Measurements from ENCODE around the gene EFR3B.
"Not testable (repeated sequence)": the region's sequence is repeated elsewhere in the genome, so short reads cannot be mapped to it uniquely, and the experiment has no call there.

Gene EFR3B

DNA sequence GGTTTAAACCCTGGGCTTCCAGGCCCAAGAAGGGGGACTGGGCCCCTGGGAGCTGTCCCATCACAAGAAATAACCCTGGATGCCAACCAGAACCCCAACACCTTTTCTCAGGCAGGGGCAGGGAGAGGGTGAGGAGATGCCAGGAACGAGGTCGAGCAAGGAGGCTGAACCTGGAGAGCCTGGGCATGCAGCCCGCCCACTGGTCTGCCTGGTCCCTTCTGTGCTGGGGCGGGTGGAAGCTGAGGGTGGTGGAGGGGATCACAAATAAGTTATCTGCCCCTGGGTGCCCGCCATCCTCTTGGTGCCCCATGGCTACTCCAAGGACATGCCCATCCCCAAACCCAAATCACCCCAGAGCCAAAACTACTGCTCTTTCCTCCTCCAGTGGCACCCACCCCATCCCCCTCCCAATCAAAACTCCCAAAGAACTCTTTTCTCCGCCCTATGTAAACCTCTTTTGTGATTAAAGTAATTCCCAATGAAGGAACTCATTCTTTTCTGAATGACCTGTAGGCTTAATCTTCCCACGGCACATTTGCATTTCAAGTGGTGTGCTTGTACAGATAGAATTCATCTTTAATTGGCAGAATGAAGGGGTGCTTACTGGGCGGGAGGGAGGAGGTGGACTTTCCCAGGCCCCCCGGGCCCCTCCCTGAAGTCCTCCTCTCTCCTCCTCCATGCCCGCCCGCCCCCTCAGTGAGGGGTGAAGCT is 47.9 kb downstream of the EFR3B start:
- H3K27ac ChIP-seq, result no peak overlapping the region
- no peak for TF ChIP-seq ZFX (IDR thresholded peaks at IDR 0.05; ENCODE audit: borderline replicate concordance)
- TF ChIP-seq, protein P1, sequence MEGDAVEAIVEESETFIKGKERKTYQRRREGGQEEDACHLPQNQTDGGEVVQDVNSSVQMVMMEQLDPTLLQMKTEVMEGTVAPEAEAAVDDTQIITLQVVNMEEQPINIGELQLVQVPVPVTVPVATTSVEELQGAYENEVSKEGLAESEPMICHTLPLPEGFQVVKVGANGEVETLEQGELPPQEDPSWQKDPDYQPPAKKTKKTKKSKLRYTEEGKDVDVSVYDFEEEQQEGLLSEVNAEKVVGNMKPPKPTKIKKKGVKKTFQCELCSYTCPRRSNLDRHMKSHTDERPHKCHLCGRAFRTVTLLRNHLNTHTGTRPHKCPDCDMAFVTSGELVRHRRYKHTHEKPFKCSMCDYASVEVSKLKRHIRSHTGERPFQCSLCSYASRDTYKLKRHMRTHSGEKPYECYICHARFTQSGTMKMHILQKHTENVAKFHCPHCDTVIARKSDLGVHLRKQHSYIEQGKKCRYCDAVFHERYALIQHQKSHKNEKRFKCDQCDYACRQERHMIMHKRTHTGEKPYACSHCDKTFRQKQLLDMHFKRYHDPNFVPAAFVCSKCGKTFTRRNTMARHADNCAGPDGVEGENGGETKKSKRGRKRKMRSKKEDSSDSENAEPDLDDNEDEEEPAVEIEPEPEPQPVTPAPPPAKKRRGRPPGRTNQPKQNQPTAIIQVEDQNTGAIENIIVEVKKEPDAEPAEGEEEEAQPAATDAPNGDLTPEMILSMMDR (IDR thresholded peaks at IDR 0.05), result no peak

DNA sequence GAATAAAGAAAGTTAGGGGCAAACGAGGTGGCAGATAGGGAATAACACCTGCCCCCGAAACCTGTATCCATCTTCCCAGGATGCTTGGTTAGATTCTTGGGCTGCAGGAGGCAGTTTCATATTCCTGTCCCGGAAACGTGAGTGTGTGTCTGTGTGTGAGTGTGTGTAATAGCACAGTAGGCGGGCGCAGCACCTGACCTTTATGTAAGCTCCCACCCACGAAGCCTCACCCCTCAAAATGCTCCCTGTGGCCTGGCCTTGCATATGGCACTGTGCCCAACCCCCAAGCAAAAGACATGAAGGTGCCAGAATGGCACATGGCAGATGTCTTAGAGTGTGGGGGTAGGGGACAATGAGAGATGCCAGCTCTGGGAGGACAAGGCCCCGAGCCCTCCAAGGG is 48.9 kb downstream of the EFR3B start:
- no peak overlapping the region for H3K27ac ChIP-seq
- TF ChIP-seq, protein P1 (IDR thresholded peaks at IDR 0.05), result no peak
- no peak for TF ChIP-seq ZFX (IDR thresholded peaks at IDR 0.05; ENCODE audit: borderline replicate concordance)

DNA sequence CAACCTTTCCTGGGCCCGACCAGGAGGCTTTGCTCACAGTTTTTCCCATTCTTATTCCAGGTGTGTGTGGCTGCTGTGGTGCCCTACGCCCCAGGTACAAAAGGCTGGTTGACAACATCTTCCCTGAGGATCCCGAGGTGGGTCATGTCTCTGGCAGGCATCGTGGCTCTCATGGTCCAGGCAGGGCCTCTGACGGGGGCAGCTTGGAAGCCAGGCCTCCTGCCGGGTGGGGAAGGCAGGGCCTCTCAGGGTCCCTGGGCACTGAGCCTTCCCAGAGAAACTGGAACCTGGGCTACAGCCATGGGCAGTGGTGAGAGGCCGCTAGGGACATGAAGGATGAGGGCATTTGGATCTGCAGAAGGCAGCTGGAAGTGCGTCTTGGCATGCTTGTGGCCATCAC is 49.4 kb downstream of the EFR3B start:
- no peak overlapping the region for H3K27ac ChIP-seq

DNA sequence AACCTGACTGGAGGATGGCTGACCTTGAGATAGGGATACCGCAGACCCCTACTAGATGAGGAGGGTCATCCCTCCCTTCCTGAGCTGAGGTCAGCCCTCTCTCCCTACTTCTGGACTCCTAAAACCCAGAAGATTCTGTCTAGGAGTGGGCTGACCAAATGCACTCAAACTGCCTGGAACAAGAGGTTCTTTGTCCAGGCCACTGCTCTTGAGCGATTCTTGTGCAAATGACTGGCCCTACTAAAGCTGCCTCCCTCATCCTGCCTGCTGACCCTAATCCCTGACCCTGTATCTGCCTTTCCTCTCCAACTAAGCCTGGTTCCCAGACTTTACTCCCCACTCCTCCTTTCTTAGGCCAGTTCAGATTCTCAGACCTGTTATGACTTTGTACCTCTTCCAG is 56.2 kb downstream of the EFR3B start:
- TF ChIP-seq ZFX (IDR thresholded peaks at IDR 0.05; ENCODE audit: borderline replicate concordance), result no peak
- TF ChIP-seq, protein P1 (IDR thresholded peaks at IDR 0.05), result no peak
- H3K27ac ChIP-seq, result no peak overlapping the region

More for the DNA sequence above, 49.4 kb downstream of the EFR3B start:
- TF ChIP-seq, protein P1 (IDR thresholded peaks at IDR 0.05), result no peak

DNA sequence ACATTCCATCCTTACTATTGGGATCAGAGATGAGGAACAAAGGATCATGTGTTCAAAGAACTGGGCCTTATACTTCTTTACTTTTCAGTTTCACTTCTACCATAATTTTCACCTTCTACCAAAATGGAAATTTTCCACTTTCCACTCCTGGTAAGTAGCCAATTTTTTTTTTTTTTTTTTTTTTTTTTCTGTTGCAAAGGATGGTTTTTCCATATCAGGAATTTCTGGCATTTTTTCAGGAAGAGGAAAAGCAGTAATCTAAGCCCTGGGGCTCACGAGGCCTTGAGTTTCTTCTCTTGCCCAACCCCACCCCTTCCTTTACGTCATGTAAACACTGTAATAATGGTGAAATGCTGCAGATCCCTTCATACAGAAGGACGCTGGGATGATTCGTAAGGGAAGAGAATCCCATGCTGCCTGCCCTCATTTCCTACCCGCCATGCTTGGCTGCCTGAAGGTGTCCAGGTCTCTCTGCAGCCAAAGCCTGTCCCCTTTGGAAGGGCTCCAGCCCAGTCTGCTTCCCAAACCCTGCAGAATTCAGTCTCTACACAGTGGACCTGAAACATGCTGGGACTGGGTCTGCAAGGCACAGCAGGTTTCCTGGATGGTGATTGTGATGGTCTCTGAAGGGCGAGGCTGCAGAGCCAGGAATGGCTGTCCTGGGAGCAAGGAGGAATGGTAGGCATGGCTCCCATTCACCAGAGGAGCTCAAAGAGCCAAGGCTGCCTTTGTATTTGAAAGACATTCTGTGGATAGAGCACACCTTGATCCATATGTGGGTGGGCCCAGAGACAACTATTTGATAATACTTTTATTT is 57.0 kb downstream of the EFR3B start:
- TF ChIP-seq, protein P1 (IDR thresholded peaks at IDR 0.05), result no peak
- TF ChIP-seq ZFX (IDR thresholded peaks at IDR 0.05; ENCODE audit: borderline replicate concordance), result no peak

GRCh38 chr2:25102352-25102751 is 60.5 kb downstream of the EFR3B start:
- not testable (repeated sequence) for H3K27ac ChIP-seq

More for the DNA sequence above, 57.0 kb downstream of the EFR3B start:
- no peak overlapping the region for H3K27ac ChIP-seq

- H3K27ac ChIP-seq, result no peak overlapping the region
- TF ChIP-seq, protein P1 (IDR thresholded peaks at IDR 0.05), result no peak
- TF ChIP-seq ZFX (IDR thresholded peaks at IDR 0.05; ENCODE audit: borderline replicate concordance), result no peak
Measured at GRCh38 chr2:25103287-25103871, 61.5 kb downstream of the EFR3B start.

All from 22Rv1 (cell line).